ENCODE data around the gene TMEM39B.
"Not testable (repeated sequence)": the region's sequence is repeated elsewhere in the genome, so short reads cannot be mapped to it uniquely, and the experiment has no call there.

TMEM39B gene

DNA sequence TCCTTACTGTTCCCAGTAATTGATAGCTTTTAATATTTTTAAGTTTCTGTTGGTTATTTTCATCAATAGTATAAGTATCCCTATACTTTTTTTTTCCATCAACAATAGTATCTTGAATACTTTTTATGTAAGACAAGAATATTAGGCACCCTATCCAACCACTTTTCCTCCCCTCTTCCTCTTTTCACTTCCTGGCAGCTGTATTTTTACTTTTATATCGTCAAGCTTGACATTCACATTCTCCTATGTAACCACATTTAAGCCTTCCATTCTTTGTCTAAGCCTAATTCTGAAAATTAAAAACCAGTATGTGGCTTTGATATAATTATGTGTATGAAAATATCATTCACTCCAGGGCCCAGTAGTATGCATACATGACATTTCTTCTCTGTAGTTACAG is 9.3 kb downstream of the TMEM39B start:
- no peak for DNase-seq (ENCODE audit: low read depth)
- TF ChIP-seq, protein P1, sequence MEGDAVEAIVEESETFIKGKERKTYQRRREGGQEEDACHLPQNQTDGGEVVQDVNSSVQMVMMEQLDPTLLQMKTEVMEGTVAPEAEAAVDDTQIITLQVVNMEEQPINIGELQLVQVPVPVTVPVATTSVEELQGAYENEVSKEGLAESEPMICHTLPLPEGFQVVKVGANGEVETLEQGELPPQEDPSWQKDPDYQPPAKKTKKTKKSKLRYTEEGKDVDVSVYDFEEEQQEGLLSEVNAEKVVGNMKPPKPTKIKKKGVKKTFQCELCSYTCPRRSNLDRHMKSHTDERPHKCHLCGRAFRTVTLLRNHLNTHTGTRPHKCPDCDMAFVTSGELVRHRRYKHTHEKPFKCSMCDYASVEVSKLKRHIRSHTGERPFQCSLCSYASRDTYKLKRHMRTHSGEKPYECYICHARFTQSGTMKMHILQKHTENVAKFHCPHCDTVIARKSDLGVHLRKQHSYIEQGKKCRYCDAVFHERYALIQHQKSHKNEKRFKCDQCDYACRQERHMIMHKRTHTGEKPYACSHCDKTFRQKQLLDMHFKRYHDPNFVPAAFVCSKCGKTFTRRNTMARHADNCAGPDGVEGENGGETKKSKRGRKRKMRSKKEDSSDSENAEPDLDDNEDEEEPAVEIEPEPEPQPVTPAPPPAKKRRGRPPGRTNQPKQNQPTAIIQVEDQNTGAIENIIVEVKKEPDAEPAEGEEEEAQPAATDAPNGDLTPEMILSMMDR (conservative IDR thresholded peaks at IDR 0.05; ENCODE audit: control insufficient read depth, insufficient read depth, low read depth, low read length) = no peak

DNA sequence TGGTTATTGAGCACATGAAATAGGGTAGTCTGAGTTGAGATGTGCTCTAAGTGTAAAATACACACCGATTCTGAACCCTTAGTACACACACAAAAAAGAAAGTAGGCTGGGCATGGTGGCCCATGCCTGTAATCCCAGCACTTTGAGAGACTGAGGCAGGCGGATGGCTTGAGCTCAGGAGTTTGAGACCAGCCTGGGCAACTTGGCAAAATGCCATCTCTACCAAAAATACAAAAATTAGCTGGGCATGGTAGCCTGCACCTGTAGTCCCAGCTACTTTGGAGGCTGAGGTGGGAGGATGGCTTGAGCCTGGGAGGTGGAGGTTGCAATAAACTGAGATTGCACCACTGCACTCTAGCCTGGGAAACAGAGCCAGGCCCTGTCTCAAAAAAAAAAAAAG is 13.6 kb downstream of the TMEM39B start:
- not testable (repeated sequence) for H3K4me3 ChIP-seq (ENCODE audit: control insufficient read depth, low read depth, low read length); DNase-seq (ENCODE audit: low read depth)

More for the DNA sequence above, 9.3 kb downstream of the TMEM39B start:
- no peak overlapping the region for H3K4me3 ChIP-seq (ENCODE audit: control insufficient read depth, low read depth, low read length)

DNA sequence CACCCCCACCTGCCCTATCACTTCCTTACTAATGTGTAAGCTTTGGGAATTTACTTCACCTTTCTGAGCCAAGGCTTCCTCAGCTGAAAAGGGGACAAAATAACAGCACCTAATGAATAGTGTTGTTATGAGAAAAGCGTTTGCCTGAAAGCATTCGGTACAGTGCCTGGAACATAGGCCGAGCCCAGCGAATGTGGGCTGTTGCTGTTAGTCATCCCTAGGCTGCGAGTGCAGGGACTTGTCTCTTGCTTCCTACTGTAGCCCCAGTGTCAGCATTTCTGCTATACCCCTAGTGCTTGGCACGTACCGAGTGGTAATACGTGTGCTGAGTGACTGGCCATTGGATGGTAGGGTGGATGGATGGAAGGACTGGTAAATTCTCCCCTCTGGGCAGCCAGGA is 18.4 kb downstream of the TMEM39B start:
- no peak overlapping the region for H3K4me3 ChIP-seq (ENCODE audit: control insufficient read depth, low read depth, low read length)
- TF ChIP-seq, protein P1 (conservative IDR thresholded peaks at IDR 0.05; ENCODE audit: control insufficient read depth, insufficient read depth, low read depth, low read length) = no peak
- DNase-seq (ENCODE audit: low read depth) = no peak

DNA sequence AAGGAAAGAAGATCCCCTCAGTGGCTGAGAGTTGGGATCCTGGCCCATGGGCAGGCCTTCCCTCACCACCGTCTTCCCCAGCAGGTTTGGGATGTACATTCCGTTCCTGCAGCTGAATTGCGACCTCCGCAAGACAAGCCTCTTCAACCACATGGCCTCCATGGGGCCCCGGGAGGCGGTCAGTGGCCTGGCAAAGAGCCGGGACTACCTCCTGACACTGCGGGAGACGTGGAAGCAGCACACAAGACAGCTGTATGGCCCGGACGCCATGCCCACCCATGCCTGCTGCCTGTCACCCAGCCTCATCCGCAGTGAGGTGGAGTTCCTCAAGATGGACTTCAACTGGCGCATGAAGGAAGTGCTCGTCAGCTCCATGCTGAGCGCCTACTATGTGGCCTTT is 18.9 kb downstream of the TMEM39B start:
- no peak for DNase-seq (ENCODE audit: low read depth)
- TF ChIP-seq, protein P1 (conservative IDR thresholded peaks at IDR 0.05; ENCODE audit: control insufficient read depth, insufficient read depth, low read depth, low read length) = no peak
- H3K4me3 ChIP-seq (ENCODE audit: control insufficient read depth, low read depth, low read length) = no peak overlapping the region

DNA sequence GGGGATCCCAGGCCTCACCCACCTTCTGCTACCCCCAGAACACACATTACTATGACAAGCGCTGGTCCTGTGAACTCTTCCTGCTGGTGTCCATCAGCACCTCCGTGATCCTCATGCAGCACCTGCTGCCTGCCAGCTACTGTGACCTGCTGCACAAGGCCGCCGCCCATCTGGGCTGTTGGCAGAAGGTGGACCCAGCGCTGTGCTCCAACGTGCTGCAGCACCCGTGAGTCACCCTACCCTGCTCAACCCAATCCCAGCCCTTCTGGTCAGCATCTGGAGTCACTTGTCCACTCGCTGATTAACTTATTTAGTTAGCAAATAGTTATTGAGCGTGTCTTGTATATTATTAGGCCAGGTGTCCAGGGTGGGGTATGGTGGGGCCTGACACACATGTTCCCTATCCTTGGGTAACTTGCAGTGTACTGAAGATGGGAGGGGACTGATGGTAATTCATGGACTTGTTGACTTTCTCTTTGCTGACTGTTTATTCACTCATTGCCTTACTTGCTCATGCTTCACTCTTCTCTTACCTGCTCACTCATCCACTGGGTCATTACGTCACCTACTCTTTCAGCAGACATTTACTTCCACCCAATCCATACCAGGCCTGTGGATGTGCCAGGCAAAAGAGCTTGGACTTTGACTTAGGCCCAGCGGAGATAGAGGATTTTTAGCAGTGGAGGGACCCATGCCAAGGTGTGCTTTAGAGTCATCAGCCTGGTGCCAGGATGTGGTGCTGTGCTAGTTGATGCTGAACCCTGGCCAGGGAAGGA is 22.2 kb downstream of the TMEM39B start:
- peak; percentile 28 for DNase-seq (ENCODE audit: low read depth)
- TF ChIP-seq, protein P1 (conservative IDR thresholded peaks at IDR 0.05; ENCODE audit: control insufficient read depth, insufficient read depth, low read depth, low read length) = no peak

DNA sequence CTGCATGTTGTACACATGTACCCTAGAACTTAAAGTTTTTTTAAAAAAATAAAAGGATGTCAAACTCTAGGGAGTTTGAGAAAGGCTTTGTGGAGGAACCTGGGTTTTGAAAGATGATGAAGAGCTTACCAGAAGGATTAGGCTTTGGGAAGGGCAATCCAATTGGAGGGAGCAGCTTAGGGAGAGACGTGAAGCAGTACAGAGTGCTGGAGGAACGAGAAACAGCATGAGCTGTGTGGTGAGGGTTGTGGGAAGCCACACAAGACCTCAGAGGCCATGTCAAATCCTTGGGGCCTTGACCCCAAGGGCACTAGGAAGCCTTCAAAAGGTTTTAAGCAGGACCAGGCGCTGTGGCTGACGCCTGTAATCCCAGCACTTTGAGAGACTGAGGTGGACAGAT is 26.7 kb downstream of the TMEM39B start:
- TF ChIP-seq, protein P1 (conservative IDR thresholded peaks at IDR 0.05; ENCODE audit: control insufficient read depth, insufficient read depth, low read depth, low read length) = no peak

More for the DNA sequence above, 22.2 kb downstream of the TMEM39B start:
- no peak overlapping the region for H3K4me3 ChIP-seq (ENCODE audit: control insufficient read depth, low read depth, low read length)

DNA sequence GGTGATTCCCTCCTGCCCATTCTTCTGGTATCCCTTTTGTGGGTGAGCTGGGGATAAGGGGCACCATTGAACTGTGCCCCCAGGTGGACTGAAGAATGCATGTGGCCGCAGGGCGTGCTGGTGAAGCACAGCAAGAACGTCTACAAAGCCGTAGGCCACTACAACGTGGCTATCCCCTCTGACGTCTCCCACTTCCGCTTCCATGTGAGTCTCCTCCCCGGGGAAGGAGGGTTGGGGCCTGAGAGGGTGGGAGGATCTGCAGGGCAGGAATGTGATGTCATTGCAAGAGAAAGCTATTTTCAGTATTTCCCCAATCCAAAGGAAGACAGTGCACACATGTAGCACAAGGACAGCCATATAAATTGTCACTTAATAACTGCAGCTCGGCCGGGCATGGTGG is 27.6 kb downstream of the TMEM39B start:
- peak; percentile 59 for DNase-seq (ENCODE audit: low read depth)
- no peak overlapping the region for H3K4me3 ChIP-seq (ENCODE audit: control insufficient read depth, low read depth, low read length)

More for the DNA sequence above, 26.7 kb downstream of the TMEM39B start:
- no peak for DNase-seq (ENCODE audit: low read depth)
- H3K4me3 ChIP-seq (ENCODE audit: control insufficient read depth, low read depth, low read length) = no peak overlapping the region

More for the DNA sequence above, 27.6 kb downstream of the TMEM39B start:
- TF ChIP-seq, protein P1 (conservative IDR thresholded peaks at IDR 0.05; ENCODE audit: control insufficient read depth, insufficient read depth, low read depth, low read length) = no peak
